Upper lobe of right lung (tissue), 1 donor: ENCODE results near the gene SNX13. TPM values are rescaled to one million over a fixed set of nuclear protein-coding genes. Genes with fewer than 3 reads are reported as not detected.
"Not testable (repeated sequence)": the region's sequence is repeated elsewhere in the genome, so short reads cannot be mapped to it uniquely, and the experiment has no call there.

Source experiments
- ATAC-seq: fragments of 200-7000 bp; cut with Tn5 transposase; one replicate; pipeline ENCODE4 v1.9.1; 2020; ENCODE audit warnings: mild to moderate bottlenecking, moderate library complexity
- DNase-seq: peaks from one replicate; pipeline ENCODE4 v3.0.0-alpha.2; 2020
- H3K27ac ChIP-seq: fragments of 200-600 bp; one replicate; pipeline ENCODE4 v1.8.0; 2022
- H3K27me3 ChIP-seq: fragments of 200-600 bp; one replicate; pipeline ENCODE4 v1.8.0; 2022; ENCODE audit warnings: mild to moderate bottlenecking
- H3K36me3 ChIP-seq: fragments of 200-600 bp; one replicate; pipeline ENCODE4 v1.8.0; 2022
- H3K4me1 ChIP-seq: fragments of 200-600 bp; one replicate; pipeline ENCODE4 v1.8.0; 2022
- H3K4me3 ChIP-seq: fragments of 200-600 bp; one replicate; pipeline ENCODE4 v1.8.0; 2022; ENCODE audit warnings: mild to moderate bottlenecking
- H3K9me3 ChIP-seq: fragments of 200-600 bp; one replicate; pipeline ENCODE4 v1.8.0; 2022
- intact Hi-C: fragments of 100-400 bp; cut with DNase I; formaldehyde crosslinking; loops from one replicate; pipeline ENCODE4 v1.11.0; 2022
- total RNA-seq: library from RNA; stranded (reverse); fragmentation: NEBNext Ultra II Directional; extraction: Animal tissue kit (Norgen Biotek cat#: 25700); gene quantifications from one replicate; pipeline ENCODE4 v1.2.1, GENCODE V29; 2021
- TF ChIP-seq, protein P1 (sequence below): fragments of 200-600 bp; IDR thresholded peaks from one replicate; pipeline ENCODE4 v1.8.0; 2022; ENCODE audit warnings: antibody characterized with exemption
- donor health status: DM: no; HTN: yes; CAD: no; lungs with severe emphysema.

The SNX13 gene
- total RNA-seq, 1 donor from 2014 or later, result 47.0 TPM

DNA sequence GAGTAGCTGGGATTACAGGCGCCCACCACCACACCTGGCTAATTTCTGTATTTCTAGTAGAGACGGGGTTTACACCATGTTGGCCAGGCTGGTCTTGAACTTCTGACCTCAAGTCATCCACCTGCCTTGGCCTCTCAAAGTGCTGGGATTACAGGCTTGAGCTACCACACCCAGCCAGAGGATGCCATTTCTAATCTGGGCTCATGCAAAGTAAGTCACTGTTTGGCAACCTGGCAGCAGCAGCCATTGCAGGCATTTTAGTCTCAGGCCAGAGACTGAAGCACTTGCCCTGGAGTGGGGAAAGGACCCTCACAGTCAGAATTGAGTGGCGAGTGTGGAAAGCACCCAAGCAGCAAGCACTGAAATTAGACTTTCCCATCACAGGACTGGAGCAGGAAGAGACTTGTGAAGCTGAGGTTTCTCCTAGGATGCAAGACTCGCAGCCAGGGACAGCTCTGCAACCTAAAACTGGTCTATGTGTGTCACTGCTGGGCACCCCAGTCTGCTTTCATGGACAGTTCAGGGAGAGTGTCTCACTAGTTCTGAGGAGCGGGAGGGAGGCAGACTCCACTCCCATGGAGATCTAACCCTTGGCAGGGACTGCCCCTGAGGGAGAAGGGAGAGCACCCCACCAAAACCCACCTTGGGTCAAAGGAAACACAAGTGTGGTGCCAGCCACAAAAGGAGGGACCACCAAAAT lies 27.6 kb downstream of the SNX13 start:
- no peaks in the 10 kb centered on the region for H3K4me1 ChIP-seq
- no peak overlapping the region for H3K4me3 ChIP-seq
- ATAC-seq (peak; percentile 25), DNase-seq (no peak)
- TF ChIP-seq, protein P1, sequence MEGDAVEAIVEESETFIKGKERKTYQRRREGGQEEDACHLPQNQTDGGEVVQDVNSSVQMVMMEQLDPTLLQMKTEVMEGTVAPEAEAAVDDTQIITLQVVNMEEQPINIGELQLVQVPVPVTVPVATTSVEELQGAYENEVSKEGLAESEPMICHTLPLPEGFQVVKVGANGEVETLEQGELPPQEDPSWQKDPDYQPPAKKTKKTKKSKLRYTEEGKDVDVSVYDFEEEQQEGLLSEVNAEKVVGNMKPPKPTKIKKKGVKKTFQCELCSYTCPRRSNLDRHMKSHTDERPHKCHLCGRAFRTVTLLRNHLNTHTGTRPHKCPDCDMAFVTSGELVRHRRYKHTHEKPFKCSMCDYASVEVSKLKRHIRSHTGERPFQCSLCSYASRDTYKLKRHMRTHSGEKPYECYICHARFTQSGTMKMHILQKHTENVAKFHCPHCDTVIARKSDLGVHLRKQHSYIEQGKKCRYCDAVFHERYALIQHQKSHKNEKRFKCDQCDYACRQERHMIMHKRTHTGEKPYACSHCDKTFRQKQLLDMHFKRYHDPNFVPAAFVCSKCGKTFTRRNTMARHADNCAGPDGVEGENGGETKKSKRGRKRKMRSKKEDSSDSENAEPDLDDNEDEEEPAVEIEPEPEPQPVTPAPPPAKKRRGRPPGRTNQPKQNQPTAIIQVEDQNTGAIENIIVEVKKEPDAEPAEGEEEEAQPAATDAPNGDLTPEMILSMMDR, result no peak
- intact Hi-C loops, result no loop called here
- no peaks in the 10 kb centered on the region for H3K36me3 ChIP-seq
- H3K27me3 ChIP-seq, result no peaks in the 10 kb centered on the region
- no peak overlapping the region for H3K27ac ChIP-seq
- H3K9me3 ChIP-seq, result peaks cover 15% of the 10 kb centered on the region

DNA sequence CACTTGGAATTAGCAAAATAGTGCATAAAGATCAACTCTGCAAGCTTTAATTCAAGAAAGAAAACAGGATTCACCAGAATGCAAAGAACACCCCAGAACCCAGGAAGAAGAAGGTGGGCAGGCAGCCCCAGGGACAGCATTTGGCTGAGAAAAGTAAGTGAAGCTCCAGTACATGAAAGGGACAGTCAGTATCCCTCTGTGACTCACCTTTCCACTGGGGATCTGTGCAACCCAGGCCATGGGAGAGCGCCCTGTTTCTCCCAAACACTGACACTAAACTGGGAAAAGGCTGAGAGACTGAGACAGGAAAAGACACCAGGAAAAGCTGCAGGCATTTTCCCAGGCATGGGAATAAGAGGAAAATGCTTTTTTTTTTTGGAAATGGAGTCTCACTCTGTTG lies 28.2 kb downstream of the SNX13 start:
- Histone ChIP-seq H3K9me3 (peaks cover 9% of the 10 kb centered on the region), H3K27me3 (no peaks in the 10 kb centered on the region), H3K4me3 (no peak overlapping the region), H3K27ac (no peak overlapping the region), H3K4me1 (no peaks in the 10 kb centered on the region), H3K36me3 (no peaks in the 10 kb centered on the region)
- DNase-seq (no peak), ATAC-seq (no peak)
- intact Hi-C loops, result no loop called here
- TF ChIP-seq, protein P1, result no peak

DNA sequence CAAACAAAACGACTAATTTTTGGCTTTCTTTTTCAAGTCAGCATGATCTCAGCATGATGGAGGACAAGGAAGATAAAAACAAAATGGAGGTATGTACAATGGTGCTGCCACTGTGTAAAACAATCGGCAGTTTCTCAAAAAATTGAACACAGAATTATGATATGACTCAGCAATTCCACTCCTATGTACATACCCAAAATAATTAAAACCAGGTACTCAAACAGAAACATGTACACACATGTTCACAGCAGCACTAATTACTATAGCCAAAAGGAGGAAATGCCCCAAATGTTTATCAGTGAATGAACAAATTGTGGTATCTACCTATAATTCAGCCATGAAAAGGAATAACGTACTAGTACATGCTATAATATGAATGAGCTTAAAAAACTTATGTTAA lies 29.9 kb downstream of the SNX13 start:
- ATAC-seq (no peak), DNase-seq (no peak)
- TF ChIP-seq, protein P1, result no peak
- intact Hi-C loops, result no loop called here
- Histone ChIP-seq H3K4me1 (no peaks in the 10 kb centered on the region), H3K9me3 (no peaks in the 10 kb centered on the region), H3K27me3 (no peaks in the 10 kb centered on the region), H3K27ac (no peak overlapping the region), H3K4me3 (no peak overlapping the region), H3K36me3 (no peaks in the 10 kb centered on the region)

DNA sequence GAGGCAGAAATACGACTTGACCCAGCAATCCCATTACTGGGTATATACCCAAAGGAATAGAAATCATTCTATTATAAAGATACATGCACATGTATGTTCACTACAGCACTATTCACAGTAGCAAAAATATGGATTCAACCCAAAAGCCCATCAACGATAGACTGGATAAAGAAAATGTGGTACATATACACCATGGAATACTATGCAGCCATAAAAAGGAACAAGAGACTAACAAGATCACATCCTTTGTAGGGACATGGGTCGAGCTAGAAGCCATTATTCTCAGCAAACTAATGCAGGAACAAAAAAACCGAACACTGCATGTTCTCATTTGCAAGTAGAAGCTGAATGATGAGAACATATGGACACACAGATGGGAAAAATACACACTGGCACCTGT lies 31.0 kb downstream of the SNX13 start:
- DNase-seq, H3K9me3 ChIP-seq, H3K4me1 ChIP-seq, H3K4me3 ChIP-seq, ATAC-seq, intact Hi-C loops, H3K36me3 ChIP-seq, H3K27ac ChIP-seq, H3K27me3 ChIP-seq: not testable (repeated sequence)

DNA sequence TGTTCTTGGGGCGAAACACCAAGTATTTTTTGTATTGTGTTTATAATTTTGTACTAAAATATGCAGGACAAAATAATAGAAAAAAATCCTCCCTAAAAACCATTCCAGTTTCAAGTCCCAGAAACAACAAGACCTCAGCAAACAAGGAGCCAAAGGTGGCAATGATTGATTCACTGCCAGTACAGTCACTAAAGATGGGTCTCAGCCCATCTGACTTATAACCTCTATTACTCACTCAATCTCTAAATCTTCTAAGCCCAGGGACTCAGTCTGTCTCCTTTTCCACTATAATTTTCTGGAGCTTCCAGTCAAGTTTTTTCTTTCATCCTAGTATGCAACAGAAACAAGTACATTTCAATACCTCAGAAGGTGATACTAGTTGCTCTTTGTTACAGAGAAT lies 33.3 kb downstream of the SNX13 start:
- intact Hi-C loops, result no loop called here
- Histone ChIP-seq H3K4me3 (no peak overlapping the region), H3K27ac (no peak overlapping the region), H3K36me3 (no peaks in the 10 kb centered on the region), H3K27me3 (no peaks in the 10 kb centered on the region), H3K9me3 (no peaks in the 10 kb centered on the region), H3K4me1 (no peaks in the 10 kb centered on the region)
- TF ChIP-seq, protein P1, result no peak
- DNase-seq, result no peak
- ATAC-seq, result no peak

DNA sequence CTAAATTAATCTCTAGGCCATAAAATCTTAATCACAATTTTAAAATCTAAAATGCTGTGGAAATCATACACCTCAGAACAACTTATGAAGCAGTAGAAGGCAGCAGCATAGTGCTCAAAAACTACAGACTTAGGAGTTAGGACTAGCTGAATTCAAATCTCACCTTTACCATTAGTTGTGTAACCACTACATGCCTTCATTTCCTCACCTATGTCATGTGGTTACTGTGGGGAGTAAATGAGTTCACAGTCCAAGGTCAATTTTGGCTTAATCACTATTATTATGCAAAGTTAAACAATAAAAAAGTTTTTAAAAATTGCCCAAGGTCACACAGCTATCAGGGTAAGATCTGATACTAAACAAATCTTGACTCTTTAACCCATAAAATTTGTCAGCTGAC lies 37.0 kb downstream of the SNX13 start:
- H3K4me3 ChIP-seq, result no peak overlapping the region
- no peaks in the 10 kb centered on the region for H3K9me3 ChIP-seq
- intact Hi-C loops, result no loop called here
- TF ChIP-seq, protein P1, result no peak
- ATAC-seq, result no peak
- H3K27ac ChIP-seq, result no peak overlapping the region
- H3K36me3 ChIP-seq, result no peaks in the 10 kb centered on the region
- no peak for DNase-seq
- no peaks in the 10 kb centered on the region for H3K27me3 ChIP-seq
- no peaks in the 10 kb centered on the region for H3K4me1 ChIP-seq
